Activated CD4-positive, alpha-beta memory T cell treated with anti-CD3 and anti-CD28 coated beads, Interleukin-2, amount 10 ng/mL, durations not matched to agents 7 days and 5 days (primary cell): ENCODE data around the gene AMZ2. TPM values are rescaled to one million over a fixed set of nuclear protein-coding genes. Genes with fewer than 3 reads are reported as not detected.
"Not testable (repeated sequence)": the region's sequence is repeated elsewhere in the genome, so short reads cannot be mapped to it uniquely, and the experiment has no call there.

Source experiments
- CTCF ChIA-PET: fragments of 350-600 bp; sonication (Branson Sonifier 250); formaldehyde crosslinking; loops from one replicate; lab custom pipeline; 2021; ENCODE audit warnings: antibody characterized with exemption, inconsistent platforms; lab: Charles Lee
- POLR2A ChIA-PET: fragments of 350-600 bp; sonication (Branson Sonifier 250); formaldehyde crosslinking; loops from one replicate; lab custom pipeline; 2021; ENCODE audit warnings: antibody characterized with exemption; lab: Charles Lee
- DNase-seq: peaks from one replicate; pipeline ENCODE4 v3.0.0-alpha.2; 2020
- H3K27ac Mint-ChIP-seq: one replicate; pipeline ENCODE4 v1.8.0; 2021; ENCODE audit warnings: mild to moderate bottlenecking, mixed read lengths
- H3K27me3 Mint-ChIP-seq: one replicate; pipeline ENCODE4 v1.8.0; 2021; ENCODE audit warnings: mixed read lengths
- H3K36me3 Mint-ChIP-seq: one replicate; pipeline ENCODE4 v1.8.0; 2021; ENCODE audit warnings: low read depth, mixed read lengths
- H3K4me1 Mint-ChIP-seq: one replicate; pipeline ENCODE4 v1.8.0; 2021; ENCODE audit warnings: mixed read lengths
- H3K4me3 Mint-ChIP-seq: one replicate; pipeline ENCODE4 v1.8.0; 2021; ENCODE audit warnings: mild to moderate bottlenecking, mixed read lengths
- H3K9me3 Mint-ChIP-seq: one replicate; pipeline ENCODE4 v1.8.0; 2021; ENCODE audit warnings: mixed read lengths
- total RNA-seq, 2 experiments: library from RNA; stranded (reverse); gene quantifications; one replicate each; pipeline ENCODE4 v1.2.3, GENCODE V29; 2021

AMZ2 gene
- total RNA-seq, 2 experiments from 2014 or later: 106 to 121 TPM

DNA sequence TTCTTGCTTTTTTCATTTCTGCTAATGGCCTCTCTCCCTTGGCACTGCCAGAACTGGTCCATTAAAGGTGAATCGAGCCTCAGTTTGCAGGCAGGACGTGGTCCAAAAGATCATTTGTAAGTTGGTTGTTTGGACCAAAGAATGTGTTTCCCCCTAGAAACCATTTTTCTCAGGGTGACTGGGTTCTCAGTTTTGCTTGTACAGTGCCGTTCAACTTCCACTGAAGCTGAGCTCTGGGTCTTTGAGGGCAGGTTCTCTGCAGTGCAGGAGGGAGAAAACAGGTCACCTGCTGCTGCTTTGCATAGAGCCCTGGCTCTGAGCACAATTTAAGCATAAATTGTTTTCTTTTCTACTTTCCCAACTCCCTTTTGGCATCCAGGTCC is 9.0 kb upstream of the AMZ2 start:
- no peaks in the 10 kb centered on the region for H3K9me3 Mint-ChIP-seq
- ChIA-PET POLR2A (interaction anchor here (0.6 to 6.2 kb wide), 13 partner anchors 9 to 222 kb away, joined by 3 to 112 read pairs (median 7); partner anchors contain the start of genes AMZ2, ARSG, SLC16A6 and WIPI1), CTCF (interaction anchor here (1.3 to 3.8 kb wide), 4 partner anchors 11 to 199 kb away, joined by 4 to 27 read pairs (median 6); partner anchors contain the start of gene AMZ2)
- peak; percentile 47 for DNase-seq
- peaks cover 61% of the 10 kb centered on the region for H3K4me1 Mint-ChIP-seq
- no peaks in the 10 kb centered on the region for H3K27me3 Mint-ChIP-seq
- peaks cover 12% of the 10 kb centered on the region for H3K36me3 Mint-ChIP-seq
- H3K4me3 Mint-ChIP-seq: peak overlapping the region; percentile 70
- H3K27ac Mint-ChIP-seq: peak overlapping the region; percentile 97

GRCh38 chr17:68239632-68240366 is 8.0 kb upstream of the AMZ2 start:
- peaks cover 55% of the 10 kb centered on the region for H3K4me1 Mint-ChIP-seq
- ChIA-PET CTCF (no interaction called here), POLR2A (interaction anchor here (1.0 to 6.2 kb wide), 3 partner anchors 8 to 58 kb away, joined by 3 to 112 read pairs (median 27); partner anchors contain the start of gene AMZ2)
- no peaks in the 10 kb centered on the region for H3K9me3 Mint-ChIP-seq
- H3K4me3 Mint-ChIP-seq: peak overlapping the region; percentile 70
- peak overlapping the region; percentile 97 for H3K27ac Mint-ChIP-seq
- no peaks in the 10 kb centered on the region for H3K27me3 Mint-ChIP-seq
- DNase-seq: no peak
- peaks cover 12% of the 10 kb centered on the region for H3K36me3 Mint-ChIP-seq

GRCh38 chr17:68246271-68247028 is 1.4 kb upstream of the AMZ2 start:
- CTCF ChIA-PET: interaction anchor here (1.2 to 5.8 kb wide), 8 partner anchors 9 to 191 kb away, joined by 3 to 27 read pairs (median 8); no protein-coding TSS in a partner anchor

DNA sequence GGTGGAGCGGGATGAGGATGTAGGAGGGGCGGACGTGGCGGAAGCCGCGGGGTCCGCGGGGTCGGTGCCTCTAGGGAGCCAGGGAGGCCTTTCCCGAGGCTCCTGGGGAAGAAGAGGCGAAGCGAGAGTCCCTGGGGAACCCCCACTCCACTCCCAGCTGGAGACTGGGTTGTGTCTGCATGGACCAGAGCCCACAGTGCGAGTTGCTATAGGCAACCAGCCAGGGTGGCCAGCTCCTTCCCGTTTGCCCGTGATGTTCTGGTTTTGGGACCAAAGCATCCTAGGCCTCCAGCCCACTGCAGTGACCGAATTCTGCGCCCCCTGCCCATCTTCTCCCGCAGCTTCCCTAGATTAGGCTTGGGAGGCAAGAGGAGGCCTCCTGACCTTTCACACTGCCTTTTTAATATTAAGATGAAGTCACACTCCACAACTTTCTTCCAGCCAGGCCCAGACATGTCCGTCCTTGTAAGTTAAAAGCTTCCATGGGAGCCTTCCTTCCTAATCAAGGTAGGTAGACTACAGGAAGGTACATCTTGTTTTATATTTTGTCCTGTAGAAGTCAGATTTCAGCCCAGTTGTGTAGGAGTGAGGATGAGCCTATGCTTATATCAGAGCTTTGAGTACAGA is 469 bp downstream of the AMZ2 start:
- Mint-ChIP-seq H3K4me3 (peak overlapping the region; percentile 85), H3K9me3 (no peaks in the 10 kb centered on the region), H3K4me1 (peaks cover 49% of the 10 kb centered on the region), H3K36me3 (peaks cover 52% of the 10 kb centered on the region), H3K27ac (peak overlapping the region; percentile 90), H3K27me3 (no peaks in the 10 kb centered on the region)
- CTCF ChIA-PET: interaction anchor here (0.6 to 5.8 kb wide), 14 partner anchors 11 to 218 kb away, joined by 3 to 27 read pairs (median 6); no protein-coding TSS in a partner anchor
- POLR2A ChIA-PET: interaction anchor here (0.8 to 5.9 kb wide), 37 partner anchors 7 to 250 kb away, joined by 3 to 112 read pairs (median 5); partner anchors contain the start of genes ARSG, KPNA2, SLC16A6 and WIPI1
- no peak for DNase-seq

More at GRCh38 chr17:68246271-68247028, 1.4 kb upstream of the AMZ2 start:
- peak overlapping the region; percentile 90 for H3K27ac Mint-ChIP-seq
- H3K36me3 Mint-ChIP-seq: peaks cover 33% of the 10 kb centered on the region
- H3K4me3 Mint-ChIP-seq: peak overlapping the region; percentile 85
- DNase-seq: no peak
- POLR2A ChIA-PET: interaction anchor here (0.8 to 5.9 kb wide), 19 partner anchors 9 to 217 kb away, joined by 3 to 112 read pairs (median 10); partner anchors contain the start of genes ARSG, SLC16A6 and WIPI1
- H3K27me3 Mint-ChIP-seq: no peaks in the 10 kb centered on the region
- H3K4me1 Mint-ChIP-seq: peaks cover 37% of the 10 kb centered on the region
- H3K9me3 Mint-ChIP-seq: no peaks in the 10 kb centered on the region

DNA sequence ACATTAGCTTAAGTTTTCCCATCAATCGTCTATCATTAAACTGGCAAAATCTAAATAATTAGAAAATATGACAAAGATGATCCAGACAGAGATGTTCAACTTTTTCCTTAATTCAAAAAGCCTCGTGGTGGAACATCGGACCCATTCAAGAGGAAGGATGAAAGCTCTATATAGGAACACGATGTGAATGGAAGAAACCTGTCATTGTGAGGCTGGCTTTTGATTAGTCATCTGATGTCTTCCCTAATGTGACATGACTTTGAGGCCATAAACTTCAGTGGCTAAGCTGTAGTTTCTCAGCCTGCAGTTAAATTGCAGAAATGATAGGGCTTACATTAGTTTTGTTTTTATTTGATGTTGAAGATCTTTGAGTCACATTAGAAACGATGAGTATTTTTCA is 1.0 kb downstream of the AMZ2 start:
- peaks cover 55% of the 10 kb centered on the region for H3K36me3 Mint-ChIP-seq
- no peak for DNase-seq
- no peaks in the 10 kb centered on the region for H3K9me3 Mint-ChIP-seq
- peak overlapping the region; percentile 90 for H3K27ac Mint-ChIP-seq
- H3K27me3 Mint-ChIP-seq: no peaks in the 10 kb centered on the region
- H3K4me1 Mint-ChIP-seq: peaks cover 53% of the 10 kb centered on the region
- peak overlapping the region; percentile 85 for H3K4me3 Mint-ChIP-seq
- CTCF ChIA-PET: interaction anchor here (0.6 to 5.8 kb wide), 11 partner anchors 10 to 218 kb away, joined by 3 to 27 read pairs (median 7); no protein-coding TSS in a partner anchor
- POLR2A ChIA-PET: interaction anchor here (0.8 to 5.9 kb wide), 27 partner anchors 9 to 229 kb away, joined by 3 to 112 read pairs (median 7); partner anchors contain the start of genes ARSG, KPNA2, SLC16A6 and WIPI1

DNA sequence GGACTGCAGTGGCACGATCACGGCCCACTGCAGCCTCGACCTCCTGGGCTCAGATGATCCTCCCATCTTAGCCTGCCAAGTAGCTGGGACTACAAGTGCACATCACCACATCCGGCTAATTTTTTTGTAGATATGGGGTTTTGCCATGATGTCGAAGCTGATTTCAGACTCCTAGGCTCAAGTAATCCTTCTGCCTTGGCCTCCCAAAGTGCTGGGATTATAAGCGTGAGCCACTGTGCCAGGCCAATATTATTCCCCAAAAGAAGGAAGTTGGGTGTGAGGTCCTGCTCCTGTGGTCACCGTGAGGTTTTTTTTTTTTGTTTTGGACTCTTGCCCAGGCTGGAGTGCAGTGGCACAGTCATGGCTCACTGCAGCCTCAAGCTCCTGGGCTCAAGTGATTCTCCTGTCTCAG is 1.5 kb downstream of the AMZ2 start:
- H3K9me3 Mint-ChIP-seq: no peaks in the 10 kb centered on the region
- POLR2A ChIA-PET: interaction anchor here (0.6 to 5.9 kb wide), 14 partner anchors 9 to 213 kb away, joined by 3 to 112 read pairs (median 22); partner anchors contain the start of genes ARSG, KPNA2, SLC16A6 and WIPI1
- H3K27me3 Mint-ChIP-seq: no peaks in the 10 kb centered on the region
- CTCF ChIA-PET: interaction anchor here (0.7 to 5.8 kb wide), 7 partner anchors 9 to 213 kb away, joined by 3 to 27 read pairs (median 7); no protein-coding TSS in a partner anchor
- peak overlapping the region; percentile 90 for H3K27ac Mint-ChIP-seq
- peak overlapping the region; percentile 85 for H3K4me3 Mint-ChIP-seq
- H3K36me3 Mint-ChIP-seq: peaks cover 60% of the 10 kb centered on the region
- H3K4me1 Mint-ChIP-seq: peaks cover 58% of the 10 kb centered on the region
- DNase-seq: peak; percentile 42

GRCh38 chr17:68253426-68253825 is 5.6 kb downstream of the AMZ2 start:
- H3K9me3 Mint-ChIP-seq, CTCF ChIA-PET, DNase-seq, H3K27me3 Mint-ChIP-seq: not testable (repeated sequence)
- H3K4me3 Mint-ChIP-seq: peak overlapping the region; percentile 36
- POLR2A ChIA-PET: interaction anchor here (1.6 to 5.2 kb wide), 3 partner anchors 16 to 71 kb away, joined by 6 to 29 read pairs (median 9); partner anchors contain the start of genes ARSG and SLC16A6
- peaks cover 86% of the 10 kb centered on the region for H3K4me1 Mint-ChIP-seq
- H3K27ac Mint-ChIP-seq: peak overlapping the region; percentile 82
- peaks cover 86% of the 10 kb centered on the region for H3K36me3 Mint-ChIP-seq

- H3K36me3 Mint-ChIP-seq: peaks cover 79% of the 10 kb centered on the region
- H3K4me3 Mint-ChIP-seq: peak overlapping the region; percentile 39
- ChIA-PET POLR2A (interaction anchor here (1.2 to 5.2 kb wide), 7 partner anchors 8 to 206 kb away, joined by 3 to 29 read pairs (median 5); partner anchors contain the start of gene AMZ2), CTCF (interaction anchor here (1.6 kb wide), 1 partner anchor 55 kb away, joined by 5 read pairs; no protein-coding TSS in a partner anchor)
- H3K4me1 Mint-ChIP-seq: peaks cover 82% of the 10 kb centered on the region
- H3K27me3 Mint-ChIP-seq: no peaks in the 10 kb centered on the region
- no peaks in the 10 kb centered on the region for H3K9me3 Mint-ChIP-seq
- peak overlapping the region; percentile 82 for H3K27ac Mint-ChIP-seq
- no peak for DNase-seq
Measured at GRCh38 chr17:68255151-68255550, 7.3 kb downstream of the AMZ2 start.

DNA sequence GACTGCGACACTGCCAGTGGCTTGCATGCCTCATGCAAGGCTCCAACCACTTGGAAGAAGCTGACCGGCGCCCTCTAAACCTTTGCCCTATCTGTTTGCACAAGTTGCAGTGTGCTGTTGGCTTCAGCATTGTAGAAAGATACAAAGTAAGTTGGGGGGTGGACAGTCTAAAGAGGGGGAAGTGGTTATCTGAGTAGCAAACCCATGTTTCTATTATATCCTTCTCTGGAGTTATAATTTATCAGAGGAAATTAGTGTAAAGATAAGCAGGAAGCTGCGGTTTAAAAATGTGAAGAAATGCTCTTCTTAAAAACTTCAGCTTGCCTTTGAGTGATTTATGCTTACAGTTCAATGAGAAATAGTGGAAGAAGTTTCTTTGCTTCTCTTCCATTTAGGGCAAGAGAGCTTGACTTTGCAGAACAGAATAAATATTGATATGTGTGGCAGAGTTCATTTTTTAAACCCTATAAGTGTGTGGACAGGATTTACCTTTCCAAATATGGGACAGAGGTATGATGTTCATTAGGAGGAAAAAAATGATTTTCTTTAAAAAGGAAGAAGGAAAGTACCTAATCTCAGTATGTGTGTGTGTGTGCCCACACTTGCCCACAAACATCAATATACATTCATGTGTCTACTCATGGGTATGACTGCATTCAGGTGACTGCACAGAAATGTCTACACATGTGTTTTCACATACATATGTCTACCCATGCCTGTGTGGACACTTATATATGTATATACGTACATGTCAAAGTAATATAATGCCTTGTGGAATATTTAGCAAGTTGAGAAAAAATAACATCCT is 8.1 kb downstream of the AMZ2 start:
- no peaks in the 10 kb centered on the region for H3K27me3 Mint-ChIP-seq
- no peak for DNase-seq
- ChIA-PET CTCF (interaction anchor here (0.6 to 1.6 kb wide), 2 partner anchors 18 to 56 kb away, joined by 3 to 5 read pairs; no protein-coding TSS in a partner anchor), POLR2A (interaction anchor here (0.6 to 5.2 kb wide), 7 partner anchors 9 to 211 kb away, joined by 3 to 29 read pairs (median 5); partner anchors contain the start of gene AMZ2)
- peaks cover 72% of the 10 kb centered on the region for H3K36me3 Mint-ChIP-seq
- H3K27ac Mint-ChIP-seq: peak overlapping the region; percentile 82
- peaks cover 82% of the 10 kb centered on the region for H3K4me1 Mint-ChIP-seq
- no peaks in the 10 kb centered on the region for H3K9me3 Mint-ChIP-seq
- peak overlapping the region; percentile 39 for H3K4me3 Mint-ChIP-seq

GRCh38 chr17:68256701-68257100 is 8.9 kb downstream of the AMZ2 start:
- CTCF ChIA-PET: interaction anchor here (1.1 kb wide), 1 partner anchor 180 kb away, joined by 5 read pairs; no protein-coding TSS in a partner anchor
- Mint-ChIP-seq H3K4me1 (peaks cover 89% of the 10 kb centered on the region), H3K36me3 (peaks cover 65% of the 10 kb centered on the region), H3K27ac (peak overlapping the region; percentile 82)
- not testable (repeated sequence) for H3K4me3 Mint-ChIP-seq, DNase-seq, H3K27me3 Mint-ChIP-seq, H3K9me3 Mint-ChIP-seq
- POLR2A ChIA-PET: interaction anchor here (1.1 to 3.2 kb wide), 2 partner anchors 9 to 33 kb away, joined by 3 to 47 read pairs; partner anchors contain the start of gene AMZ2

GRCh38 chr17:68257934-68258333 is 10.1 kb downstream of the AMZ2 start:
- peaks cover 52% of the 10 kb centered on the region for H3K36me3 Mint-ChIP-seq
- H3K4me3 Mint-ChIP-seq: no peak overlapping the region
- no peaks in the 10 kb centered on the region for H3K27me3 Mint-ChIP-seq
- H3K4me1 Mint-ChIP-seq: peaks cover 87% of the 10 kb centered on the region
- no peaks in the 10 kb centered on the region for H3K9me3 Mint-ChIP-seq
- CTCF ChIA-PET: interaction anchor here (1.0 to 2.1 kb wide), 6 partner anchors 8 to 201 kb away, joined by 3 to 9 read pairs (median 6); no protein-coding TSS in a partner anchor
- POLR2A ChIA-PET: interaction anchor here (1.1 to 3.2 kb wide), 7 partner anchors 10 to 201 kb away, joined by 3 to 47 read pairs (median 5); partner anchors contain the start of genes AMZ2, ARSG, SLC16A6 and WIPI1
- H3K27ac Mint-ChIP-seq: peak overlapping the region; percentile 82
- no peak for DNase-seq
